HepG2 (cell line): ENCODE data around the gene ZNF211. TPM values are rescaled to one million over a fixed set of nuclear protein-coding genes. Genes with fewer than 3 reads are reported as not detected.

ENCODE experiments used
- BRD4 ChIP-seq: sonication (generic); formaldehyde crosslinking; IDR thresholded peaks from 2 replicates; pipeline ENCODE4 v1.4.0; 2020; ENCODE audit warnings: missing genetic modification reagents
- CBFB ChIP-seq: sonication (generic); formaldehyde crosslinking; IDR thresholded peaks from 2 replicates; pipeline ENCODE4 v1.4.0; 2020; ENCODE audit warnings: missing genetic modification reagents
- CHD2 ChIP-seq: IDR thresholded peaks from 2 replicates; pipeline ENCODE4 v1.6.1; 2011; ENCODE audit warnings: low read depth, low read length, improper control_type of control experiment
- EZH2 ChIP-seq: conservative IDR thresholded peaks from 2 replicates; pipeline ENCODE4 v1.6.1; 2012; ENCODE audit warnings: mild to moderate bottlenecking, low read depth, low read length, moderate library complexity
- FLYWCH1 ChIP-seq: sonication (generic); formaldehyde crosslinking; IDR thresholded peaks from 2 replicates; pipeline ENCODE4 v1.8.1; 2023; ENCODE audit warnings: mild to moderate bottlenecking, missing genetic modification reagents
- GABPB1 ChIP-seq: IDR thresholded peaks from 2 replicates; pipeline ENCODE4 v1.6.1; 2016; ENCODE audit warnings: mild to moderate bottlenecking, missing genetic modification reagents, moderate library complexity, missing compliant biosample characterization
- GATAD1 ChIP-seq: IDR thresholded peaks from 2 replicates; pipeline ENCODE4 v1.6.1; 2016; ENCODE audit warnings: missing genetic modification reagents, missing compliant biosample characterization
- GATAD2A ChIP-seq: IDR thresholded peaks from 2 replicates; pipeline ENCODE4 v1.6.1; 2016
- MATR3 ChIP-seq: sonication (generic); formaldehyde crosslinking; IDR thresholded peaks from 2 replicates; pipeline ENCODE4 v1.4.0; 2020; ENCODE audit warnings: missing genetic modification reagents
- MBD4 ChIP-seq: IDR thresholded peaks from 2 replicates; pipeline ENCODE4 v1.6.1; 2012; ENCODE audit warnings: low read length, inconsistent platforms, borderline replicate concordance
- MED1 ChIP-seq: sonication (generic); formaldehyde crosslinking; IDR thresholded peaks from 2 replicates; pipeline ENCODE4 v1.4.0; 2020; ENCODE audit warnings: missing genetic modification reagents
- MYNN ChIP-seq: sonication (generic); formaldehyde crosslinking; IDR thresholded peaks from 2 replicates; pipeline ENCODE4 v1.4.0; 2020; ENCODE audit warnings: mild to moderate bottlenecking, low read depth, missing genetic modification reagents
- SMC3 ChIP-seq: IDR thresholded peaks from 2 replicates; pipeline ENCODE4 v1.6.1; 2011; ENCODE audit warnings: low read length, improper control_type of control experiment
- SRSF4 ChIP-seq: fragments of 200-400 bp; formaldehyde crosslinking; IDR thresholded peaks from one replicate; pipeline ENCODE4 v1.6.1; 2018; ENCODE audit warnings: mild to moderate bottlenecking, low read depth, low read length, moderate library complexity; ENCODE audit not compliant: poor library complexity, severe bottlenecking
- ZNF383 ChIP-seq: sonication (generic); formaldehyde crosslinking; IDR thresholded peaks from 2 replicates; pipeline ENCODE4 v1.4.0; 2020; ENCODE audit warnings: missing genetic modification reagents, mild to moderate bottlenecking, borderline replicate concordance
- ZZZ3 ChIP-seq: sonication (generic); formaldehyde crosslinking; IDR thresholded peaks from 2 replicates; pipeline ENCODE4 v1.4.0; 2020; ENCODE audit warnings: missing genetic modification reagents, mild to moderate bottlenecking, borderline replicate concordance
- polyA plus RNA-seq, 8 experiments: library from polyadenylated mRNA; depleted of rRNA in 3 of 8; stranded (reverse) in 7 of 8; unstranded in 1 of 8; fragments of >200 nt; fragmentation: Illumina TruSeq in 4 of 8; extraction: Trizol in 4 of 8; gene quantifications; 2 replicates each; pipeline versions ENCODE4 v1.2.1 to v1.2.3, GENCODE V29; 2011 to 2016; ENCODE audit warnings: low read depth in 4 of 8, missing spikeins in 1 of 8, mixed read lengths in 1 of 8; ENCODE audit not compliant: insufficient read depth in 1 of 8
- total RNA-seq, 5 experiments: library from RNA; depleted of rRNA; stranded (reverse); fragments of >200 nt; fragmentation: Illumina TruSeq; extraction: Trizol; gene quantifications; 2 replicates each; pipeline ENCODE4 v1.2.3, GENCODE V29; 2016; ENCODE audit warnings: low read depth in 1 of 5
- TF ChIP-seq, protein P1 (sequence below): sonication (generic); formaldehyde crosslinking; IDR thresholded peaks from 2 replicates; pipeline ENCODE4 v1.5.0; 2020; ENCODE audit warnings: mild to moderate bottlenecking, missing genetic modification reagents, borderline replicate concordance
- TF ChIP-seq, protein P2 (sequence below): sonication (generic); formaldehyde crosslinking; IDR thresholded peaks from 2 replicates; pipeline ENCODE4 v1.5.0; 2020; ENCODE audit warnings: missing genetic modification reagents
- TF ChIP-seq, protein P3 (sequence below): sonication (generic); formaldehyde crosslinking; IDR thresholded peaks from 2 replicates; pipeline ENCODE4 v1.8.1; 2023; ENCODE audit warnings: mild to moderate bottlenecking, inconsistent platforms, moderate library complexity, missing genetic modification reagents, borderline replicate concordance
- TF ChIP-seq, protein P4 (sequence below): sonication (generic); formaldehyde crosslinking; conservative IDR thresholded peaks from 2 replicates; pipeline ENCODE4 v1.4.0; 2020; ENCODE audit warnings: mild to moderate bottlenecking, missing genetic modification reagents, moderate library complexity
- TF ChIP-seq, protein P5 (sequence below): sonication (generic); formaldehyde crosslinking; IDR thresholded peaks from 2 replicates; pipeline ENCODE4 v1.4.0; 2020; ENCODE audit warnings: missing genetic modification reagents

The ZNF211 gene
- total and polyA plus RNA-seq, 2 of the 13 experiments (the other 11 are each of a cell fraction or from before 2014, with no cell fraction given), result 9.9 to 11.2 TPM

DNA sequence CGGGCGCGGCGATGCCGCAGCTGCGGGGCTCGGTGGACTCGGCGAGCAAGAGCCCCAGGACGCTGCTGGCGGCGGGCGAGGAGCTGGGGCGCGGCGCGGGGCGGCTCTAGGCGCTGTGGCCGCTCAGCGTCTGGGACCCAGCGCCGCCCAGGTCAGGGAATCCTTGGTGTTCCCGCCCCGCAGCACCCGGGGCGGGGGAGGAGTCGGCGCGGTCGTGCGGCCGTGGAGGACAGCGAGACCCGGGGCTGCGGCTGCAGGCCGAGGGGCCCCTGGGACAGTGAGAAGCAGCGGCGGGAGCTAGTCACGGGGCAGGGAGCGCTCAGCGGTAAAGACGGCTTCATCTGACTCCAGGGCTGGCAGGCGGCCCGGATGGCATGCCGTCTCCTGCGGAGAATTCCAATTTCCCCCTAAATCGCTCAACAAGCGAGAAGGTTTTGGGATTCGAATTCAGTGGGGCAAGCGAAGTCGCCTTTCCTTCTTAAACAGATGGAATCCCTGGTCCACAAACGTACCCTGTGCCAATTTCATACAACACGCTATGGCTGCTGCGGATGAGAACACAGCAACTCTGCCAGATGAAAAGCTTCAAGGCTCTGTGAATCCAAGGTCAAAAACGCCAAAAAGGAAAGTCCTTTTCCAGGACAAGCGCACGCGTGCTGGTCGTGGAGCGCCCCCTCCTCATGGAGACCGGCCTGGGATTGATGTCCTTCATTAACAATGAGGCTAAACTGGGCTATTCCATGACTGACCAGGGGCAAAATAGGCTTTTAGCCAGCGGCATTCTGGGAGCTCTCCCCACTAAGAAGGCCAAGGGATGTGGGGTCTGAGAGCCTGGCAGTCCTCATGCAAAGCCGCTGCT lies 31.5 kb downstream of the ZNF211 start (continued):
- TF ChIP-seq, protein P1, sequence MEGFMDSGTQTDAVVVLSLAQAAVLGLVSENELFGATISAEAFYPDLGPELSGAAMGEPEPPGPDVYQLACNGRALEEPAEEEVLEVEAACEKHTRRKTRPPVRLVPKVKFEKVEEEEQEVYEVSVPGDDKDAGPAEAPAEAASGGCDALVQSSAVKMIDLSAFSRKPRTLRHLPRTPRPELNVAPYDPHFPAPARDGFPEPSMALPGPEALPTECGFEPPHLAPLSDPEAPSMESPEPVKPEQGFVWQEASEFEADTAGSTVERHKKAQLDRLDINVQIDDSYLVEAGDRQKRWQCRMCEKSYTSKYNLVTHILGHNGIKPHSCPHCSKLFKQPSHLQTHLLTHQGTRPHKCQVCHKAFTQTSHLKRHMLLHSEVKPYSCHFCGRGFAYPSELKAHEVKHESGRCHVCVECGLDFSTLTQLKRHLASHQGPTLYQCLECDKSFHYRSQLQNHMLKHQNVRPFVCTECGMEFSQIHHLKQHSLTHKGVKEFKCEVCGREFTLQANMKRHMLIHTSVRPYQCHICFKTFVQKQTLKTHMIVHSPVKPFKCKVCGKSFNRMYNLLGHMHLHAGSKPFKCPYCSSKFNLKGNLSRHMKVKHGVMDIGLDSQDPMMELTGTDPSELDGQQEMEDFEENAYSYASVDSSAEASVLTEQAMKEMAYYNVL (CRISPR knock-in tag), result peak; percentile 85
- TF ChIP-seq EZH2 (no peak), CBFB (no peak; the same call in 1 of the 2 replicates), ZNF383 (CRISPR knock-in tag) (no peak), FLYWCH1 (no peak), MED1 (CRISPR knock-in tag) (0 out of 2 replicates have a peak, but pooled peaks have one; percentile 45), GATAD2A (no peak), GABPB1 (CRISPR knock-in tag) (peak; percentile 69), ZZZ3 (no peak), MATR3 (CRISPR knock-in tag) (no peak), GATAD1 (CRISPR knock-in tag) (0 out of 2 replicates have a peak, but pooled peaks have one; percentile 16), MYNN (CRISPR knock-in tag) (no peak), MBD4 (no peak), BRD4 (no peak), SMC3 (no peak), CHD2 (no peak), SRSF4 (no peak)
- TF ChIP-seq, protein P2, sequence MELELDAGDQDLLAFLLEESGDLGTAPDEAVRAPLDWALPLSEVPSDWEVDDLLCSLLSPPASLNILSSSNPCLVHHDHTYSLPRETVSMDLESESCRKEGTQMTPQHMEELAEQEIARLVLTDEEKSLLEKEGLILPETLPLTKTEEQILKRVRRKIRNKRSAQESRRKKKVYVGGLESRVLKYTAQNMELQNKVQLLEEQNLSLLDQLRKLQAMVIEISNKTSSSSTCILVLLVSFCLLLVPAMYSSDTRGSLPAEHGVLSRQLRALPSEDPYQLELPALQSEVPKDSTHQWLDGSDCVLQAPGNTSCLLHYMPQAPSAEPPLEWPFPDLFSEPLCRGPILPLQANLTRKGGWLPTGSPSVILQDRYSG, result no peak
- TF ChIP-seq, protein P3, sequence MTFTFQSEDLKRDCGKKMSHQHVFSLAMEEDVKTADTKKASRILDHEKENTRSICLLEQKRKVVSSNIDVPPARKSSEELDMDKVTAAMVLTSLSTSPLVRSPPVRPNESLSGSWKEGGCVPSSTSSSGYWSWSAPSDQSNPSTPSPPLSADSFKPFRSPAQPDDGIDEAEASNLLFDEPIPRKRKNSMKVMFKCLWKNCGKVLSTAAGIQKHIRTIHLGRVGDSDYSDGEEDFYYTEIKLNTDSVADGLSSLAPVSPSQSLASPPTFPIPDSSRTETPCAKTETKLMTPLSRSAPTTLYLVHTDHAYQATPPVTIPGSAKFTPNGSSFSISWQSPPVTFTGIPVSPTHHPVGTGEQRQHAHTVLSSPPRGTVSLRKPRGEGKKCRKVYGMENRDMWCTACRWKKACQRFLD (CRISPR knock-in tag), result no peak
- TF ChIP-seq, protein P4, sequence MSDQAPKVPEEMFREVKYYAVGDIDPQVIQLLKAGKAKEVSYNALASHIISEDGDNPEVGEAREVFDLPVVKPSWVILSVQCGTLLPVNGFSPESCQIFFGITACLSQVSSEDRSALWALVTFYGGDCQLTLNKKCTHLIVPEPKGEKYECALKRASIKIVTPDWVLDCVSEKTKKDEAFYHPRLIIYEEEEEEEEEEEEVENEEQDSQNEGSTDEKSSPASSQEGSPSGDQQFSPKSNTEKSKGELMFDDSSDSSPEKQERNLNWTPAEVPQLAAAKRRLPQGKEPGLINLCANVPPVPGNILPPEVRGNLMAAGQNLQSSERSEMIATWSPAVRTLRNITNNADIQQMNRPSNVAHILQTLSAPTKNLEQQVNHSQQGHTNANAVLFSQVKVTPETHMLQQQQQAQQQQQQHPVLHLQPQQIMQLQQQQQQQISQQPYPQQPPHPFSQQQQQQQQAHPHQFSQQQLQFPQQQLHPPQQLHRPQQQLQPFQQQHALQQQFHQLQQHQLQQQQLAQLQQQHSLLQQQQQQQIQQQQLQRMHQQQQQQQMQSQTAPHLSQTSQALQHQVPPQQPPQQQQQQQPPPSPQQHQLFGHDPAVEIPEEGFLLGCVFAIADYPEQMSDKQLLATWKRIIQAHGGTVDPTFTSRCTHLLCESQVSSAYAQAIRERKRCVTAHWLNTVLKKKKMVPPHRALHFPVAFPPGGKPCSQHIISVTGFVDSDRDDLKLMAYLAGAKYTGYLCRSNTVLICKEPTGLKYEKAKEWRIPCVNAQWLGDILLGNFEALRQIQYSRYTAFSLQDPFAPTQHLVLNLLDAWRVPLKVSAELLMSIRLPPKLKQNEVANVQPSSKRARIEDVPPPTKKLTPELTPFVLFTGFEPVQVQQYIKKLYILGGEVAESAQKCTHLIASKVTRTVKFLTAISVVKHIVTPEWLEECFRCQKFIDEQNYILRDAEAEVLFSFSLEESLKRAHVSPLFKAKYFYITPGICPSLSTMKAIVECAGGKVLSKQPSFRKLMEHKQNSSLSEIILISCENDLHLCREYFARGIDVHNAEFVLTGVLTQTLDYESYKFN (CRISPR knock-in tag), result 0 out of 2 replicates have a peak, but pooled peaks have one; percentile 23
- TF ChIP-seq, protein P5, sequence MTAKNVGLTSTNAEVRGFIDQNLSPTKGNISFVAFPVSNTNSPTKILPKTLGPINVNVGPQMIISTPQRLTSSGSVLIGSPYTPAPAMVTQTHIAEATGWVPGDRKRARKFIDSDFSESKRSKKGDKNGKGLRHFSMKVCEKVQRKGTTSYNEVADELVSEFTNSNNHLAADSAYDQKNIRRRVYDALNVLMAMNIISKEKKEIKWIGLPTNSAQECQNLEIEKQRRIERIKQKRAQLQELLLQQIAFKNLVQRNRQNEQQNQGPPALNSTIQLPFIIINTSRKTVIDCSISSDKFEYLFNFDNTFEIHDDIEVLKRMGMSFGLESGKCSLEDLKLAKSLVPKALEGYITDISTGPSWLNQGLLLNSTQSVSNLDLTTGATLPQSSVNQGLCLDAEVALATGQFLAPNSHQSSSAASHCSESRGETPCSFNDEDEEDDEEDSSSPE (CRISPR knock-in tag), result peak; percentile 76
